ENCODE data around the gene PARD6G. TPM values are rescaled to one million over a fixed set of nuclear protein-coding genes. Genes with fewer than 3 reads are reported as not detected.
A peak's percentile ranks its signal among the peaks of the same experiment; 100 is the strongest.

The PARD6G gene
- total RNA-seq, 3 donors from 2014 or later, result 1.9 to 14.4 (median 13.8) TPM

DNA sequence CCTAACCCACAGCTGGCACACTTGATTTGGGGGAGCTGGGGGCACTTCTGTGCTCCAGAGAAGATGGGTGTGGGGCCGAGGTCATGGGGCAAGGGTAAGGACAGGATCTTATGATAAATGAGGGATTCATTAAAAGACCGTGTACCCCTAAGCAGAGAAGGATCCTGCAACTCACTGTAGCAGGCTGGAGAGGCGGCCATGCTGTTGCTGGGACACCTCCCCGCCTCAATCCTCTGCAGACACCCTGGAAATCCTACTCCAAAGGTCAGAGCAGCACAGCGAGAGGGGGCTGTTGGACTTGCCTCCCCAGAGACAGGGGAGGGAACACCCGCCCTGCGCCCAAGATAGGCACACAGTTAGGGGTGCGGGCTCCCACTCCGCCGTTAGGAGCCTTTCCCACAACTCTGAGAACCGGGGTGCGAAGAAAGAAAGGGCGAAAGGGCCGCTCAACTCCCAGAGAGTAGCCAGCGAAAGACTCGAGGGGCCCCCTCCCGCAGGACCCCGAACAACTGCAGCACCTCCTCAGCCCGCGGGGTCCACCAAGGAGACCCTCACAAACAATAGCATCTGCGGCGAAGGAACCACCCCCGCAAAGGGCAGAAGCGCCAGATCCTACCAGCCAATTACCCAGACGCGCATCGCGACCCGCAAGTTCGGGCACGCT is 1.4 kb downstream of the PARD6G start:
- TF ChIP-seq, protein P1, sequence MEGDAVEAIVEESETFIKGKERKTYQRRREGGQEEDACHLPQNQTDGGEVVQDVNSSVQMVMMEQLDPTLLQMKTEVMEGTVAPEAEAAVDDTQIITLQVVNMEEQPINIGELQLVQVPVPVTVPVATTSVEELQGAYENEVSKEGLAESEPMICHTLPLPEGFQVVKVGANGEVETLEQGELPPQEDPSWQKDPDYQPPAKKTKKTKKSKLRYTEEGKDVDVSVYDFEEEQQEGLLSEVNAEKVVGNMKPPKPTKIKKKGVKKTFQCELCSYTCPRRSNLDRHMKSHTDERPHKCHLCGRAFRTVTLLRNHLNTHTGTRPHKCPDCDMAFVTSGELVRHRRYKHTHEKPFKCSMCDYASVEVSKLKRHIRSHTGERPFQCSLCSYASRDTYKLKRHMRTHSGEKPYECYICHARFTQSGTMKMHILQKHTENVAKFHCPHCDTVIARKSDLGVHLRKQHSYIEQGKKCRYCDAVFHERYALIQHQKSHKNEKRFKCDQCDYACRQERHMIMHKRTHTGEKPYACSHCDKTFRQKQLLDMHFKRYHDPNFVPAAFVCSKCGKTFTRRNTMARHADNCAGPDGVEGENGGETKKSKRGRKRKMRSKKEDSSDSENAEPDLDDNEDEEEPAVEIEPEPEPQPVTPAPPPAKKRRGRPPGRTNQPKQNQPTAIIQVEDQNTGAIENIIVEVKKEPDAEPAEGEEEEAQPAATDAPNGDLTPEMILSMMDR (IDR thresholded peaks at IDR 0.05), result no peak
- TF ChIP-seq POLR2A (IDR thresholded peaks at IDR 0.05) (no peak), POLR2AphosphoS5 (IDR thresholded peaks at IDR 0.05) (no peak)
- Histone ChIP-seq H3K9me3 (no peaks in the 10 kb centered on the region), H3K4me3 (peak overlapping the region; percentile 64 to 99 (median 87)), H3K36me3 (no peaks in the 10 kb centered on the region), H3K27ac (peak overlapping the region; percentile 71 to 82), H3K4me1 (no peaks in the 10 kb centered on the region), H3K27me3 (no peaks in the 10 kb centered on the region)
- DNase-seq (ENCODE audit: low spot score in 2 of 2), result no peak
- intact Hi-C loops (cut with DNase I; ENCODE audit: low total_unique reads), result no loop called here

DNA sequence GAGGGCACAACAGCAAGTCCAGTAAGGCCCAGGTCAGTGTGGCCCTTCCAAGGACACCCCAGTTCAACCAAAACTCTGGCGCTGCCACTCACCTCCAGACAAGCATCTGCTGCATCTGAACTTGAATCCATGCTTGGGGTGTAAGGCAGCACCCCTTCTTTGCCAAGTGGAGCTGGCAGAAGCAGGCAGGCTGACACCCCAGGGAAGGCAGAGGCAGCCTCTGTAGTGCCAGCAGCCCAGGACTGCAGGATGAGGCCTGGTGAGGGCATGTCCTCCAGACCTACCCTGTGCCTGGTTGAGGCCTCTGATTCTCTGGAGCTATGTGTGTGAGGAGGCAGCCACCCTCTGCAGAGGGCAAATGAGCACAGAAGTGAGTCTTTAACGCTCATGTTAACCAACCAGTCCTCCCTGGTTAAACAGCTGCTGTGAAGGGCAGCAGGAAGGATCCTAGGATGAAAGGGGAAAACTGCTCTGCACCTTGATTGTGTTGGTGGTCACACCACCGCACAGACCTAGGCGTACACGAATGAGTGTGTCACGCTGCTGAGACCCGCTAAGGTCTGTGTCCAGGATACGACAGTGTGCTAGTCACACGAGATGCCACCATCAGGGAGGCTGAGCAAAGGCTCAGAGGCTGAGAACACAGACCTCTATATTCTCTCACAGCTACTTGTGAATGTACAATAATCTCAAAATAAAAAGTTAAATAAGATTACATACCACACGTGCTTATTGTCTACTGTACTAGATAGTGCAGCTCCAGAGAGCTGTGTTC is 2.2 kb downstream of the PARD6G start:
- Histone ChIP-seq H3K4me3 (peak overlapping the region in 2 of 3 donors; percentile 87 to 99), H3K9me3 (no peaks in the 10 kb centered on the region), H3K36me3 (no peaks in the 10 kb centered on the region), H3K4me1 (no peaks in the 10 kb centered on the region), H3K27ac (peak overlapping the region; percentile 71 to 82), H3K27me3 (no peaks in the 10 kb centered on the region)
- TF ChIP-seq POLR2AphosphoS5 (IDR thresholded peaks at IDR 0.05), result no peak
- TF ChIP-seq POLR2A (IDR thresholded peaks at IDR 0.05), result no peak
- TF ChIP-seq, protein P1 (IDR thresholded peaks at IDR 0.05), result no peak
- DNase-seq (ENCODE audit: low spot score in 2 of 2), result no peak
- intact Hi-C loops (cut with DNase I; ENCODE audit: low total_unique reads), result no loop called here

DNA sequence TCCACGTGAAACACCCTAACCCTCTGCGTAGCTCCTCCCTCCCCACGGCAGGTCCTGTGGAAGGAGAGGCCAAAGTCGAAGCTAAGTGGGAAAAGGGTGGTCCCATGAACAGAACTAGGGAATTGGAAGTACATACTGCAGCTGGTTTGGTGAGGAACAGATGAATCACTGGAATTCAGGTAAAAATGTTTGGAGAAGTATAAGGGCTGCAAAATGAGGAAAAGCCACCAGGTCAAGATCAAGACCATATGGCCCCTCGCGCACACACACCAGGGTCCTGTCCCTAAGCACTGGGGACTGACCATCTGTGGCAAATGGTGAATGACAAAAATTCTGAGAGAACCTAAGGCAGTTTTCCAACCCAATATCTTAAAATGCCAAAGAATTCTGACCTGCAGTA is 3.1 kb downstream of the PARD6G start:
- TF ChIP-seq POLR2AphosphoS5 (IDR thresholded peaks at IDR 0.05) (no peak), POLR2A (IDR thresholded peaks at IDR 0.05) (no peak)
- TF ChIP-seq, protein P1 (IDR thresholded peaks at IDR 0.05), result no peak
- intact Hi-C loops (cut with DNase I; ENCODE audit: low total_unique reads), result no loop called here
- Histone ChIP-seq H3K9me3 (no peaks in the 10 kb centered on the region), H3K4me1 (no peaks in the 10 kb centered on the region), H3K27ac (no peak overlapping the region), H3K4me3 (no peak overlapping the region), H3K36me3 (no peaks in the 10 kb centered on the region), H3K27me3 (no peaks in the 10 kb centered on the region)
- no peak for DNase-seq (ENCODE audit: low spot score in 2 of 2)

DNA sequence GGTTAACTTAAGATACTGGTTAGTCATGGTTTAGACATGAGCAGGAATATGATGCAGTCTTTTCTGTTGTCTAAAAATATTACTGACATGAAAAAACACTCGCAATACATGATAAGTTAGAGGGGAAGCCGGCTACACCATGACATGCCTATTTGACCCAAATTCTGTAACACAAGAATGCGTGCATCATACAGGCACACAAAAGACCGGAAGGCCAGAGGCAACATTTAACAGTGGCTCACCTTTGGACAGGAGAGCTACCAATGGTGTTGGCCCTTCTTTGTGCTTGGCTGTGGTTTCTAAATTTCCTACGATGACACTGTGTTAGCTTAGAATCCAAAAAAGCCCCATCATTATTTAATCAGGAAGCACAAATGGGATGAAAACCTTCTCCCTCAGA is 4.1 kb downstream of the PARD6G start:
- TF ChIP-seq POLR2A (IDR thresholded peaks at IDR 0.05) (no peak), POLR2AphosphoS5 (IDR thresholded peaks at IDR 0.05) (no peak)
- TF ChIP-seq, protein P1 (IDR thresholded peaks at IDR 0.05), result no peak
- H3K9me3 ChIP-seq, result no peaks in the 10 kb centered on the region

More for the DNA sequence above, 4.1 kb downstream of the PARD6G start:
- no peaks in the 10 kb centered on the region for H3K4me1 ChIP-seq
- no peak overlapping the region for H3K4me3 ChIP-seq
- no peak for DNase-seq (ENCODE audit: low spot score in 2 of 2)
- intact Hi-C loops (cut with DNase I; ENCODE audit: low total_unique reads), result no loop called here
- peak overlapping the region in 1 of 2 donors; percentile 32 for H3K27ac ChIP-seq
- no peaks in the 10 kb centered on the region for H3K36me3 ChIP-seq
- H3K27me3 ChIP-seq, result no peaks in the 10 kb centered on the region
